Cerebellar cortex (tissue), 1 donor: Measurements from ENCODE around the gene ASMTL.

Source experiments
- DNase-seq: peaks from one replicate; pipeline ENCODE4 v3.0.0-alpha.2; 2015; ENCODE audit warnings: low spot score

Gene ASMTL

DNA sequence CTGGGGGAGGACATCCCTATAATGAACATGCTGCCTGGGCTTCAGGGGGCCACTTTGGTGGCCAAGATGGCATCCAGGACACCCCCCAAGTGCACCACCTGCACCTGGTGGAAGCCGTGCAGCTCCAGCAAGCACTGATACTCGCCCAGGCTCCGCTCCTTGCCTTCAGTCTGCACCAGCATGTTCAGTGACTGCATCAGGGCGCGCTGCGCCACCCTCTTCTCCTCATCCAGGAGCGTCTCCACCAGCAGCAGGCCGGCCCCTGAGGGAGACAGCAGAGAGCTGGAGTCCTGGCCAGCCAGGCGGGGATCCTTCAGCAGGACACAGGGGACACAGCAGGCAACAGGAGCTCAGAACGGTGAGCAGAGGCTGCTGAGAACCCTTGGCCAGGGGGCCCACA, 49.5 kb downstream of the ASMTL start:
- no peak for DNase-seq

- DNase-seq = no peak
These were observed 50.9 kb downstream of the ASMTL start for GRCh38 chrX:1401611-1402430.

DNA sequence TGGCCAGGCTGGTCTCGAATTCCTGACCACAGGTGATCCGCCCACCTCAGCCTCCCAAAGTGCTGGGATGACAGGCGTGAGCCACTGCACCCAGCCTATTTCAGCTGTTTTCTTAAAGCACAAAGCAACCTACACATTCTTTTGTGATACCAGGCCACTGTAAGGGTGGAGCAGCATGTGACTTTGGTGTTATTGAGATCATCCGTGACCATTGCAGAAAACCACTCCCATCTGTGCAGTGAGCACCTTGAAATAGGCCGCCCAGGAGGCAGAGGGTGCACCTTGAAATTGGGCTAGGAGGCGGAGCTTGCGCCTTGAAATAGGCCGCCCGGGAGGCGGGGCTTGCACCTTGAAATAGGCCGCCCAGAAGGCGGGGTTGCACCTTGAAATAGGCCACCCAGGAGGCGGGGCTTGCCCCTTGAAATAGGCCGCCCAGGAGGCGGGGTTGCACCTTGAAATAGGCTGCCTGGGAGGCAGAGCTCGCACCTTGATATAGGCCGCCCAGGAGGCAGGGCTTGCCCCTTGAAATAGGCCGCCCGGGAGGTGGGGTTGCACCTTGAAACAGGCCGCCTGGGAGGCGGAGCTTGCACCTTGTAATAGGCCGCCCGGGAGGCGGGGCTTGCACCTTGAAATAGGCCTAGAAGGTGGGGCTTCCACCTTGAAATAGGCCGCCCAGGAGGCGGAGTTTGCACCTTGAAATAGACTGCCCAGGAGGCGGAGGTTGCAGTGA, 51.8 kb downstream of the ASMTL start:
- peak; percentile 30 for DNase-seq

DNA sequence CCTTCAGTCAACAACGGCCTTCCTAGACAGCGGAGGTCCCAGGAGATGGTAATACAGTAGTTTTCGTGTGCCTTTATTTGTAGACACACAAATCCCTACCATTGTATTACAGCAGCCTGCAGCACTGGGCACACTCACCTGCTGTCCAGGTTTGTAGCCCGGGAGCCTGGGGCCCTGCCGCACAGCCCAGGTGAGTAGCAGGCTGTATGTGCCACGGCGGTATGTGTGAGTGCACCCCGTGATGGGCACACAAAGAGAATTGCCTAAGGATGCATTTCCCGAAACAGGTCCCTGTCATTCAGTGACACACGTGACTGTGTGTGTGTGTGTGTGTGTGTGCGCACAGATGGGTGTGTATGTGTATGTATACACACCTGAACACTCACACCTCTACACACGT, 52.7 kb downstream of the ASMTL start:
- no peak for DNase-seq

GRCh38 chrX:1398431-1399340, 54.0 kb downstream of the ASMTL start:
- DNase-seq = peak; percentile 78

DNA sequence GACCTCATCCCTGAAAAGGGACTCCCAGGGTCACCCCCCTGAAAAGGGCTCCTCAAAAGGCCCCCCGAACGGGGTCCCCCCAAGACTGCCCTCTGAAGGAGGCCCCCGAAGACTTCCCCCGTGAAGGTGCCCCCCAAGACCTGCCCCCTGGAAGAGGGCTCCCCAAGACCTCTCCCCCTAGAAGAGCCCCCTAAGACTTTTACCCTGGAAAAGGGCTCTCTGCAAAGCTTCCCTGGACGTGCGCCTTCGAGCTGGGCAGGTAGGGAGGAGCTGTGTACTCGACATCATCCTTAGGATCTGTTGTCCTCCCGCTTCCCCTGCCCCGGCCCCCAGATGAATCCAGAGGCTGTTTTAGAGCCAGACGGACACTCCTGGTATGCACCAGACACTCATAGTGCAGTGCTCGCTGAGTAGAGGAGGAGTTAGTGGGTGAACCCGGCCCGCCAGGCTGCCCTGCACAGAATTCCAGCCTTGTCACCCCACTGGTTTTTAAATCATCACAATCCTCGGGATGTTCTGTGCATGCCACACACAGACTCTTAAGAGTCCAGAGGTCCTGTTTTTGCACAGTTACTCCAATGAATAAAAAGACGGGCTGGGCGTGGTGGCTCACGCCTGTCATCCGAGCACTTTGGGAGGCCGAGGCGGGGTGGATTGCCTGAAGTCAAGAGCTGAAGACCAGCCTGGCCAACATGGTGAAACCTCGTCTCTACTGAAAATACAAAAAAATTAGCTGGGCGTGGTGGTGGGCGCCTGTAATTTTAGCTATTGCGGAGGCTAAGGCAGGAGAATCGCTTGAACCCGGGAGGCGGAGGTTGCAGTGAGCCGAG, 55.1 kb downstream of the ASMTL start:
- DNase-seq = no peak

DNA sequence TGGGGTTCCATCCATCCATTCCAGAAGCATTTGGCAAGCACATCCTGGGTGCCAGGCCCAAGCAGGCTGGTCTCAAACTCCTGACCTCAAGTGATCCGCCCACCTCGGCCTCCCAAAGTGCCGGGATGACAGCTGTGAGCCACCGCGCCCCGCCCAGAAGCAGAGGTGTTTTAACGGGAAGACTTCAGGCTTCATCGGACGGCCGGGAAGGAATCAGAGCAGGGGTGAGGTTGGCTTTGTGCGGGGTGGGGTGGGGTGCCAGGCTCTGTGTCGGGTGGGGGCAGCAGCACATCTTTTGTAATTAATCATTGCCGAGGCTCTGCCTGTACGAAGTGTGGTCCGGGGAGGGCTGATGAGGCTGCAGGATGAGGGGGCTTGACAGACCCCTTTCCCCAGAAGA, 55.7 kb downstream of the ASMTL start:
- DNase-seq = no peak

GRCh38 chrX:1395646-1396216, 57.0 kb downstream of the ASMTL start:
- no peak for DNase-seq

DNA sequence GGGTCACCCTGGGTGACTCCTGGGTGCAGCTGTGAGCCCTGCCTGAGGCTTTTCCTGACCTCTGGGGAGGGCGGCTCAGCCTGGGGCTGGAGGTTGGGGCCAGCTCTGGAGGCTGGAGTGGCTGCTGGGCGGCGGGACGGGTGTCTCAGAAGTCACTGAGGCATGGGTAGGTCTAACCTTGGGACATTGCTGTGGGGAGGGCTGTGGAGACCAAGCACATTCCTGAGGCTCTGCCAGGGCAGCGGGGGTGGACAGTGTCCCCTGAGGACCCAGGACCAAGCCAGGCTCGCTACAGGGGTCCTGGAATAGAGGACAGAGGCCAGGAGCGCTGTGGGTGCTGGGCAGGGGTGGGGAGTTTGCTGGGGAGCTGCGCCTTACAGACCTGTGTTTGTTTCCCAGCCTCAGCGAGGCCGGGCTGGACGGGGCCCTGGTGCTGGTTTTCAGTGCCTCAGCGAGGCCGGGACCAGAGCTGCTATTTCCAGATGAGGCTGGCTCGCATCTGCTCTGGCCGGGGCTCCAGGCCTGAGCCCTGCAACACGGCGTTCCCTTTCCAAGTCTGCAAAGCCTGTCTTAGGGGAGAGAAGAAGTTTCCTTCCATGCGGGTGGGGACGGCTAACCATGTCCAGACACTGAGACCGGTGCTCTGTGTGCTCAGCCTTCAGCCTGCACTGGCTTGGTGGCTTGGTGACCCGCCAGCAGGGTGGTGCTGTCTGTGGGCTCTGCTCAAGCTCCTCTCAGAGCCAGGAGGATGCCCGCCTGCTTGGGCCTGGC, 57.8 kb downstream of the ASMTL start:
- DNase-seq = no peak

GRCh38 chrX:1393871-1394615, 58.7 kb downstream of the ASMTL start:
- DNase-seq = no peak

DNA sequence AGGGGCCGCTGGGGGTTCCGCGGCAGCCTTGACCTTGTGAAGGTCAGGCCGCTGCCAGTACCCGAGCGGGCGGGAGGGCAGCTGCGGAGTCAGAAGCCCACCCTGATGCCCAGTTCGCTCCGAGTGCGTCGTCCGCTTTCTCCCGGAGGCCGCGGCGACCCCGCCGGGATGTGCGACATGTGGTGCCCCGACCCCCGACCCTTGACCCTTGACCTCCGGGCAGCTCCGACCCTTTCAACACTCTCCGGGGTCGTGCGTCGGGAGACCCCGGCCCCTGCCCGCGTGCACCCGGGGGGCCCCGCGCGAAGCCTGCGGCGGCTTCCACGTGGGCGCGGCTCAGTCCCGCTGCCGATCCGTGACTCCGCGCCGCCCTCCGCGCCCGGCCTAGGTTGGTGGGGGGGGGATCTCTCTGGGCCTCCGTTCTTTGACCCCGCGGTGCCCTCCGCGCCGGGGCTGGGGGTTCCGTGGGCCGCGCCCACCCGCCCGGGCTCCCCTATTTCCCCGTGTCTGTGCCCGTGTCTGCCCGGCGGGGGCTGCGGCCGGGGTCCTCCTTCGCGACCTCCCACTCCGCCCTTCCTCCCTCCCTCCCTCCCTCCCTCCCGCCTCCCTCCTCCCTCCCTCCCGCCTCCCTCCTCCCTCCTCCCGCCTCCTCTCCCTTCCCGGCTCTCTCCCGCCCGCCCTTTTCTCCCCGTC, 60.2 kb downstream of the ASMTL start:
- peak; percentile 77 for DNase-seq

- DNase-seq = peak; percentile 97
These were observed 60.9 kb downstream of the ASMTL start, which contains the start of gene SLC25A6 for GRCh38 chrX:1391707-1392375. SLC25A6 (minus strand) TSS chrX:1392113; CDS start chrX:1392009, 104 bp downstream.

DNA sequence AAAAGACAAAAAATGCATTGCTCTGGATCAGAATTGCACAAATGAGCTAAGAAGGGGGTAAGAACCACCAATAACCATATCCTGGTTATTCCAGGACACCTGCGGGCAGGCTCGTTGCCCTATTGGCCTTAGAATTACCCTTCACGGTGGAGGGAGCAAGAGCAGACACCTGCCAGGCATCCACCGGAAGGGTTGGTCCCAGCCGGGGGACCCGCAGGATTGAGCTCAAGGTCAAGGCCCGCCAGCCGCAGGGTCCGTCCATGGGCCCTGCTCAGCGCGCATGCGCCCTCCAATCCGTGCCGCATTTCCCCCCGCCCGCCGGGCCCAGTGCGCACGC, 61.4 kb downstream of the ASMTL start:
- peak; percentile 82 for DNase-seq

- no peak for DNase-seq
These were observed 61.9 kb downstream of the ASMTL start for GRCh38 chrX:1390621-1391369.

DNA sequence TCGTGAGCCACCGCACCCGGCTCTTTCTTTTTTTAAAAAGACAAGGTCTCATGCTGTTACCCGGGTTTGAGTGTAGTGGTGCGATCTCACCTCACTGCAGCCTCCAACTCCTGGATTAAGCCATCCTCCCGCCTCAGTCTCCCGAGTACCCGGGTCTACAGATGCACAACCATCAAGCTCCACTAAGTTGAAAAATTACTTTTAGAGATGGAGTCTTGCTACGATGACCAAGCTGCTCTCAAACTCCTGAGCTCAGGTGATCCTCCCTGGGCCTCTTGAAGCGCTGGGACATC, 62.8 kb downstream of the ASMTL start:
- DNase-seq = no peak

- no peak for DNase-seq
These were observed 63.3 kb downstream of the ASMTL start for GRCh38 chrX:1389181-1389992.

DNA sequence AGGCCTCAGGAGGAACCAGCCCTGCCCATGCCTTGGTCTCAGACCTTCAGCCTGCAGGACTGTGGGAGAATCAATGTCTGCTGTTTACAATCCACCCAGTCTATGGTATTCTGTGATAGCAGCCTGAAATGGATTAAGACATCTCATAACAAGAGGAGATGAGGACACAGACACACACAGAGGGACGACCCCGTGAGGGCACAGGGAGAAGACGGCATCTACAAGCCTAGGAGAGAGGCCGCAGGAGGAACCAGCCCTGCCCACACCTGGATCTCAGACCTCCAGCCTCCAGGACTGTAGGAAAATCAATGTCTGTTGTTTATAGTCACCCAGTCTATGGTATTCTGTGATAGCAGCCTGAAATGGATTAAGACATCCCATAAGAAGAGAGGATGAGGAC, 64.1 kb downstream of the ASMTL start:
- no peak for DNase-seq
